GM19395 (cell line): ENCODE results near the gene VKORC1.
"Not testable (repeated sequence)": the region's sequence is repeated elsewhere in the genome, so short reads cannot be mapped to it uniquely, and the experiment has no call there.

Experiments used
- ATAC-seq: cut with Tn5 transposase; IDR thresholded peaks from one replicate; pipeline ENCODE4 v1.9.1; 2021; ENCODE audit warnings: mild to moderate bottlenecking, moderate library complexity; ENCODE audit not compliant: unreplicated experiment

Gene VKORC1

DNA sequence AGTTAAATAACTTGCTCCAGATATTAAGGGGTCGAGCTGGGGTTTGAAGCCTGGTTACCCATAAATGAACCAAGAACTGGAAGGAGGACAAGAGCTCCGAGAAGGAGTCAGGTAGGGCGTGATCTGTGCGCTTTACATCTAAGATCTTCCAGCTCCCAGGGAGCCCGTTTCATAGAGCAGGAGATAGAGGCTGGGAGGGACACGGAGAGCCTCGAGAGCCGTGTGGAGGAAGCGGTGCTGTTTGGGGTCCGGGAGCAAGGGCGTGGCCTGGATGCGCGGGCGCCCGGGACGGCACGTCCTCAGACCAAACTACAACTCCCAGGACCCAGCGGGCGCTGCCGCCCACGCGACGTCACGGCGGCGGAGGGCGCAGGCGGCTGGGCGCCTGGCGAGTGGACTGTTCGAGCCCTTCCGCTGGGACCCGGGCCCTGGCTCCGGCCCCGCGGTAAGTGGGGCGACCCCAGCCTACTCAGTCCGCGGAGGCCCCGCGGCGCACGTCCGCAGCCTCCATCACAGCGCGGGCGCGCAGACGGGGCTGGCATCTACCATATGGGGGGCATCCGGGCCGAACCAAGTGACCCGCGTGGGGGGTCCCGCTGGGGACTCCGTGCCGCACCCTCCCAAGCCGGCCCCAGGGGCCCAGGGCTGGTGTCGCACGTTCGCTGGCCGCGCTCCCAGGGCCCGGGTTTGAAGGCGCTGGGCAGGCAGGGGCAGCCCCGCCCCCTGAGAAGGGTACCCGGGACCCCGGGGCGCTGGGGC is 13.6 kb upstream of the VKORC1 start, which contains the start of gene BCKDK:
Gene BCKDK (plus strand): TSS at position 352 of the 759 bp plus-strand sequence. CDS start 838 bp downstream, outside the sequence.
- ATAC-seq = peak; percentile 87

- peak; percentile 76 for ATAC-seq
These were observed 12.9 kb upstream of the VKORC1 start for GRCh38 chr16:31107465-31107867.

DNA sequence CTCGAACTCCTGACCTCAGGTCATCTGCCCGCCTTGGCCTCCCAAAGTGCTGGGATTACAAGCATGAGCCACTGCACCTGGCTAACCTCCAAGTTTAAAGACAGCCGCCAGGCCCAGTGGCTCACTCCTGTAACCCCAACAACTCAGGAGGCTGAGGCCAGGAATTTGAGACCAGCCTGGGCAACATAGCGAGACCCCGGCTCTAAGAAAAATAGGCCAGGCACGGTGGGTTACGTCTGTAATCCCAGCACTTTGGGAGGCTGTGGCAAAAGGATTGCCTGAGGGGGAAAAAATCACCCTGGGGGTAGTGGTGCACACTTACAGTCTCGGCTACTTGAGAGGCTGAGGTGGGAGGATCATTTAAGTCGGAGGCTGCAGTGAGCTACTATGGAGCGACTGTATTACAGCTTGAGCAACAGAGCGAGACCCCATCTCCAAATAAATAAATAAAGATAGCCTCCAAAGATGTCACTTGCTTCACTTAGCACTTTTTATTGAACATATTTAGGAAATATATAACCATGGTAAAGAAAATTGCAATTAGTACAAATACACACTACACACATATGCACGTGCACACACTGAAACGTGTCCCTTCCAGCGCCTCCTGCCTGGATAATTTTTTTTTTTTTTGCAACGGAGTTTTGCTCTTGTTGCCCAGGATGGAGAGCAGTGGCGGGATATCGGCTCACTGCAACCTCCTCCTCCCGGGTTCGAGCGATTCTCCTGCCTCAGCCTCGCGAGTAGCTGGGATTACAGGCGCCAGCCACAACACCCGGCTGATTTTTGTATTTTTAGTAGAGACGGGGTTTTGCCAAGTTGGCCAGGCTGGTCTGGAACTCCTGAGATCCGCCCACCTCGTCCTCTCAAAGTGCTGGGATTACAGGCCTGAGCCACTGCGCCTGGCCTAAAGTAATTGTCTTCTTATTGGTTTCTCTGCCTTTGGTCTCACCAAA is 12.2 kb upstream of the VKORC1 start:
- ATAC-seq = no peak

- no peak for ATAC-seq
These were observed 11.1 kb upstream of the VKORC1 start for GRCh38 chr16:31105677-31106213.

GRCh38 chr16:31100876-31101641 is 6.5 kb upstream of the VKORC1 start:
- ATAC-seq = not testable (repeated sequence)

DNA sequence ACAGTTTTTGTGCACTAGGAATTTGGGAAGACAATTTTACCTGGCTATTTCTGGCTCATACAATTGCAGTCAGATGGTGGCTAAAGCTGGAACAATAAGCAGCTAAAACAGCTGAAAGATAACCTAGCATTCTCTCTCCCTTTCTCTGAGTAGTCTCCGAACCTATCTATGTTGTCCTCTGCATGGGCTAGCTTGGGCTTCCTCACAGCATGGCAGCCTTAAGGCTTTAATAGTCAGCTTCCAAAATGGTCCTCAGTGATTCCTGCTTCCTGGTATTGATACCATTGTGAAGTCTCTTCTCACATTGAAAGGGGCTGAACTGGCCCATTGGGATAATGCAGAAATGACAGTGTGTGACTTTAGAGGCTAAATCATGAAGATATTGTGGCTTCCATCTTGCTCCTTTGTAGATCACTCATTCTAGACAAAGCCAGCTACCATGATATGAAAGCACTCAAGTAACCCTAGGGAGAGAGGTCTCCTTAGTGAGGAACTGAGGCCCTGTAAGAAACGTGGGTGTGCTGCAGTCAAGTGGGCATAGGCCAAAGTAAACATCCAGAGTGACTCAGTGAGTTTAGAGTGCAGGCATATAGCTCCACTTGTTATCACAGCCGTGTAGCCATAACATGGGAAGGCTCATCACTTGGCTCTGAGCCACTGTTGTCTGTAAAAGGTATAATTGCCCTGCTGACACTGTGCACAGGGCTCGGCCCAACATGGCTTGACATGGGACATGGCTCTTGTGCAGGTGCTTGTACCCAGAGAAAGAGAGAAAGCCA is 5.5 kb upstream of the VKORC1 start:
- ATAC-seq = no peak

- ATAC-seq = no peak
These were observed 541 bp downstream of the VKORC1 start for GRCh38 chr16:31094088-31094423.

GRCh38 chr16:31093132-31093703 is 1.4 kb downstream of the VKORC1 start:
- ATAC-seq = no peak

DNA sequence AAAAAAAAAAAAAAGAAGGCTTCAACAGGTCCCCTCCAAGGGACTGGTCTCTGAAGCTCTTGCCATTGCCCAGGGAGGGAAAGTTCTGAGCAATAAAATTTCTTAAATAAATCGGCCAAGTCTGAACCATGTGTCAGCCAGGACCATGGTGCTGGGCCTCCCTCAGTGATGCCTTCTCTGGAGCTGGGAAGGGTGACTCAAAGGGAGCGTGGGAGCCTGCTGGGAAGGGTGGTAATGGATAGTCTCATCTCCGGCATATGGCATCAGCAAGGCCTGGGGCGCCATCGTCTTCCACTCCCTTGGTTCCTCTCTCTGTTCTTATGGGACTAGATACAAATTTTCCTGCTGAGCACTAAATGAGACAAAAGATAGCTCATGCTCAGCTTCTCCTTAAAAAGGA is 2.3 kb downstream of the VKORC1 start:
- ATAC-seq = no peak

DNA sequence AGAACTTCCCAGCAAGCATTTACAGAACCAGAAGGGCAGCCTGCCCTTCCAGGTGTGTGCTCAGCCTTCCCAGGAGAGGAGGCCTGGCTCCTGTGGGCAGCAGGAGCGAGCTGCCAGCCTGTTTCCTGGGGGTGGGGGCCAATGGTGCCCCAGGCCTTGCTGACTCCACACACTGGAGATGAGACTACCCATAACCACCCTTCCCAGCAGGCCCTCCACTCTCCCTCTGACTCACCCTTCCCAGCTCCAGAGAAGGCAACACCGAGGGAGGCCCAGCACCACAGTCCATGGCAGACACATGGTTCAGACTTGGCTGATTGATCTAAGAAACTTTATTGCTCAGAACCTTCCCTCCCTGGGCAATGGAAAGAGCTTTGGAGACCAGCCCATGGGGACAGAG is 4.1 kb downstream of the VKORC1 start:
- no peak for ATAC-seq

GRCh38 chr16:31089199-31089598 is 5.4 kb downstream of the VKORC1 start:
- ATAC-seq = no peak

DNA sequence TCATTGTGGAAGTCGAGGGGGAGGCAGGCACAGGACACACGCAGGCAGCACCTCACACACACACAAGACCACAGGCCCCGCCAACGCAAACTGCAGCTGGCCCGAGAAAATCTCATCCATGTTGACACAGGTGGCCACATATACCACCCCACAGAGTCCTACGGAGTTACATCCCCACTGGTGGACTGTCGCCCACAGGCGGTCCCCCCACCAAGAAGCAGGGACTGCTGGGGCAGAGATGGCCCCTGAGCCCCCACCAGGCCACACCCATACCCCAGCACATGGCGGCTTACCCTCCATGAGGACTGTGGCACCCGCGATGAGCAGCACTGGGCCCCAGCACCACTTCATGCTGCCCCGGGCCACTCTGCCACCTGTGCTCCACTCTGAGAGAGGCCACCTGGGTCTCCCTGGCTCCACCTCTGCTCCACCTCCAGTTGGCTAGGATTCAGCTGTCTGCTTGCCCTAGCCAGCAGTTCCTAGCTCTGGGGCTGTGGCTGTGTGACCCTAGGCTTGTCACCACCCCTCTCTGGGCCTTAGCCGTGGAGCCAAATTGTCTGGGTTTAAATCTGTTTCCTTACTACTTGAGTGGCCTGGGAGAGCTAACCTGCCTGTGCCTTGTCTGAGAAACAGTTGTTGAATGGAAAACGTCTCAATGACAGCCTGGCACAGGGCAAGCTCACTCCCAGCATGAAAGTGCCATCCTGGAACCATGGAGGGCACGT is 6.0 kb downstream of the VKORC1 start, which contains the start of gene PRSS53:
Gene PRSS53 (minus strand): TSS at position 485 of the 725 bp plus-strand sequence. CDS start 134 bp downstream, at position 351.
- no peak for ATAC-seq

DNA sequence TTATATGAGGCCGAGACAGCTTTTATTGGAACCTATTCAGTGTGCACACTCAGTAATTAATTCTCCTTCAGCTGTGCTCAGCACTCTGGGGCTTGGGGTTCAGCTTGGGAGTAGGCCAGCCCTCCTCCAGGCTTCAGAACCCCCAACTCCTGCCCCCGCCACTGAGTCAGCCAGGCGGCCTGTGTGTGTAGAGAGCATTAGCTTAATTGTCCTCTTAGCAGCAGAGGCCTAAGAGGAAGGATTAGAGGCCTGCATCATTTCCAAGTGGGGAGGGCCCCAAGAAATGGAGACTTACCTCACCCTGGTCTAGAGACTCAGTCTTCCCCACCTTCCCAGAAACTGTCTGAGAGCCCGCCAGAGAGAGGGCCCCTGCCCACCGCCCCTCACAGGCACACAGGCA is 6.6 kb downstream of the VKORC1 start:
- no peak for ATAC-seq

- no peak for ATAC-seq
These were observed 7.1 kb downstream of the VKORC1 start for GRCh38 chr16:31087481-31087880.

DNA sequence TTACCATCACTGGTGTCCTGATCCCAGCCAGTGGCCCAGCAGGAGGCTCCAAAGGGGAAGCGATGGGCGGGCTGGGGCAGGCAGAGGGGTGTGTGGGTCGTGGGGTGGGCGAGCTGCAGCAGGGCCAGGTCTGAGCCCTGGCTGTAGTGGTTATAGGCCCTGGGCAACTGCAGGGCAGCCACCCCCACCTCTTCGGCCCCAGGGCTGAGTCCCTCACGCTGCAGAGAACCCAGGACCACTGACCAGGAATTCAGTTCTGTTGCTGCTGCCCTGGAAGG is 8.0 kb downstream of the VKORC1 start:
- ATAC-seq = no peak

GRCh38 chr16:31085873-31086628 is 8.5 kb downstream of the VKORC1 start:
- no peak for ATAC-seq

GRCh38 chr16:31085411-31085810 is 9.2 kb downstream of the VKORC1 start:
- no peak for ATAC-seq

GRCh38 chr16:31084584-31085302 is 9.9 kb downstream of the VKORC1 start:
- no peak for ATAC-seq
